PC-9 (cell line): ENCODE results near the gene STOML1. TPM values are rescaled to one million over a fixed set of nuclear protein-coding genes. Genes with fewer than 3 reads are reported as not detected.
A peak's percentile ranks its signal among the peaks of the same experiment; 100 is the strongest.

ENCODE experiments used
- BruUV-seq: library from RNA; stranded (reverse); fragments of 400-500 nt; replicated peaks from 2 replicates; lab custom pipeline; 2021; lab: Mats Ljungman, UMichigan
- CTCF ChIA-PET: fragments of 300-600 bp; sonication (Branson Sonifier 250); formaldehyde crosslinking; loops from one replicate; lab custom pipeline; 2022; ENCODE audit warnings: antibody characterized with exemption; lab: Charles Lee
- POLR2A ChIA-PET: fragments of 300-600 bp; sonication (Branson Sonifier 250); formaldehyde crosslinking; loops from one replicate; lab custom pipeline; 2022; ENCODE audit warnings: antibody characterized with exemption; ENCODE audit not compliant: unreplicated experiment; lab: Charles Lee
- DNase-seq, 2 experiments: peaks; one replicate each; pipeline versions ENCODE4 v3.0.0 to v3.0.0-alpha.2; 2015 to 2022; ENCODE audit warnings: mixed read lengths in 1 of 2
- H2AFZ ChIP-seq: fragments of 200-600 bp; sonication (generic); 2 replicates; pipeline ENCODE4 v1.8.1; 2017; ENCODE audit warnings: antibody characterized with exemption
- H3F3A ChIP-seq: fragments of 200-600 bp; sonication (generic); 2 replicates; pipeline ENCODE4 v1.8.1; 2017; ENCODE audit warnings: antibody characterized with exemption, mild to moderate bottlenecking, low read depth; ENCODE audit not compliant: insufficient read depth
- H3K27ac ChIP-seq: fragments of 200-600 bp; sonication (generic); 2 replicates; pipeline ENCODE4 v1.6.1; 2016; ENCODE audit warnings: mixed run types
- H3K27me3 ChIP-seq: fragments of 200-600 bp; sonication (generic); 2 replicates; pipeline ENCODE4 v1.6.1; 2016; ENCODE audit warnings: low read depth, mixed run types; ENCODE audit not compliant: insufficient read depth
- H3K36me3 ChIP-seq: fragments of 200-600 bp; sonication (generic); 2 replicates; pipeline ENCODE4 v1.6.1; 2016; ENCODE audit warnings: low read depth, mixed run types
- H3K4me1 ChIP-seq: fragments of 200-600 bp; sonication (generic); replicated peaks from 2 replicates; pipeline ENCODE4 v1.6.1; 2016; ENCODE audit warnings: mixed run types; ENCODE audit not compliant: insufficient read depth
- H3K4me2 ChIP-seq: fragments of 200-600 bp; sonication (generic); 2 replicates; pipeline ENCODE4 v1.6.1; 2017; ENCODE audit warnings: mixed run types
- H3K4me3 ChIP-seq: fragments of 200-600 bp; sonication (generic); 2 replicates; pipeline ENCODE4 v1.6.1; 2016; ENCODE audit warnings: mixed run types
- H3K79me2 ChIP-seq: fragments of 200-600 bp; sonication (generic); 2 replicates; pipeline ENCODE4 v1.6.1; 2017; ENCODE audit warnings: low read depth, mixed run types
- H3K9me2 ChIP-seq: fragments of 200-600 bp; sonication (generic); 2 replicates; pipeline ENCODE4 v1.8.1; 2017; ENCODE audit warnings: mild to moderate bottlenecking; ENCODE audit not compliant: insufficient read depth
- H3K9me3 ChIP-seq: fragments of 200-600 bp; sonication (generic); 2 replicates; pipeline ENCODE4 v1.8.1; 2016; ENCODE audit warnings: low read depth; ENCODE audit not compliant: insufficient read depth
- H4K20me1 ChIP-seq: fragments of 200-600 bp; sonication (generic); 2 replicates; pipeline ENCODE4 v1.8.1; 2017; ENCODE audit not compliant: insufficient read depth
- CTCF ChIP-seq: fragments of 200-600 bp; sonication (generic); conservative IDR thresholded peaks from 2 replicates; pipeline ENCODE4 v1.6.1; 2017; ENCODE audit warnings: mixed run types, antibody characterized with exemption, mild to moderate bottlenecking, moderate library complexity
- EZH2 ChIP-seq: fragments of 200-600 bp; sonication (generic); IDR thresholded peaks from 2 replicates; pipeline ENCODE4 v1.8.0; 2017; ENCODE audit warnings: antibody characterized with exemption, low read depth
- intact Hi-C: fragments of 100-400 bp; cut with micrococcal nuclease; formaldehyde crosslinking; loops from one replicate; pipeline ENCODE4 v1.10.0; 2022; ENCODE audit not compliant: unreplicated experiment
- total RNA-seq: library from RNA; stranded (reverse); gene quantifications from 2 replicates; pipeline ENCODE4 v1.2.3, GENCODE V29; 2021

STOML1 gene
- total RNA-seq, 1 experiment from 2014 or later, result 6.1 TPM

GRCh38 chr15:73959012-73959581 is 33.0 kb downstream of the STOML1 start:
- H3K9me2 ChIP-seq, result no peaks in the 10 kb centered on the region
- no peaks in the 10 kb centered on the region for H4K20me1 ChIP-seq
- no peak overlapping the region for H3K4me3 ChIP-seq
- ChIA-PET POLR2A (no interaction called here), CTCF (no interaction called here)
- no peaks in the 10 kb centered on the region for H3K79me2 ChIP-seq
- H3K36me3 ChIP-seq, result no peaks in the 10 kb centered on the region
- peak overlapping the region; percentile 83; the same call in 1 of the 2 replicates for H3K27ac ChIP-seq
- TF ChIP-seq EZH2 (no peak), CTCF (no peak; the same call in 1 of the 2 replicates)
- H3F3A ChIP-seq, result peaks cover 34% of the 10 kb centered on the region; the same call in 1 of the 2 replicates
- BruUV-seq, result no TSS peak
- H3K4me1 ChIP-seq, result peaks cover 49% of the 10 kb centered on the region
- intact Hi-C loops, result loop anchor here (5.0 kb wide), 1 partner anchor 168 kb away; no protein-coding TSS in a partner anchor
- peak in 1 of 2 experiments; percentile 69 for DNase-seq
- peak overlapping the region; percentile 59 for H3K4me2 ChIP-seq
- no peaks in the 10 kb centered on the region for H3K9me3 ChIP-seq
- no peak overlapping the region for H2AFZ ChIP-seq
- no peaks in the 10 kb centered on the region for H3K27me3 ChIP-seq

DNA sequence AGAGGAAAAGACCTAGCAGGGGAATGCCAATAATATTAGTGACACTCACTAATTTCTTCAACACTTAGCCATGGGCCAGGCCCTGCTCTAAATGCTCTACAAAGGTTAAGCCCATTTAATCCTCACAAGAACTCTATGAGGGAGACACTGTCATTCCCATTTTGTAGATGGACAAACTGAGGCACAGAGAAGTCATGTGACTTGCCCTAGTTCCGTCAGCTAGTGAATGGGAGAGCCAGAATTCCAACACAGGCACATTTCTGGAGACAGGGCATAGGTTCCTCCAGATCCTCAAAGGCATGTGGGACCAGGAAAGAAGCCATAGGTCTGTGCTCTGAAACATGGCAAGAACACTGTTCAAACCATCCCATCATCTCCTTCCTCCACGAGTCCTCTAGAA is 34.3 kb downstream of the STOML1 start:
- Histone ChIP-seq H4K20me1 (no peaks in the 10 kb centered on the region), H3K79me2 (no peaks in the 10 kb centered on the region), H3F3A (peaks cover 34% of the 10 kb centered on the region; the same call in 1 of the 2 replicates), H3K4me2 (peak overlapping the region; percentile 59), H3K9me2 (no peaks in the 10 kb centered on the region), H3K4me1 (peaks cover 49% of the 10 kb centered on the region), H3K36me3 (no peaks in the 10 kb centered on the region), H3K27ac (peak overlapping the region; percentile 83), H3K27me3 (no peaks in the 10 kb centered on the region), H3K4me3 (no peak overlapping the region), H2AFZ (no peak overlapping the region), H3K9me3 (no peaks in the 10 kb centered on the region)
- TF ChIP-seq CTCF, result no peak
- no peak for TF ChIP-seq EZH2
- DNase-seq, result no peak
- ChIA-PET POLR2A (no interaction called here), CTCF (no interaction called here)
- BruUV-seq, result no TSS peak
- intact Hi-C loops, result loop anchor here (5.0 kb wide), 1 partner anchor 170 kb away; no protein-coding TSS in a partner anchor

DNA sequence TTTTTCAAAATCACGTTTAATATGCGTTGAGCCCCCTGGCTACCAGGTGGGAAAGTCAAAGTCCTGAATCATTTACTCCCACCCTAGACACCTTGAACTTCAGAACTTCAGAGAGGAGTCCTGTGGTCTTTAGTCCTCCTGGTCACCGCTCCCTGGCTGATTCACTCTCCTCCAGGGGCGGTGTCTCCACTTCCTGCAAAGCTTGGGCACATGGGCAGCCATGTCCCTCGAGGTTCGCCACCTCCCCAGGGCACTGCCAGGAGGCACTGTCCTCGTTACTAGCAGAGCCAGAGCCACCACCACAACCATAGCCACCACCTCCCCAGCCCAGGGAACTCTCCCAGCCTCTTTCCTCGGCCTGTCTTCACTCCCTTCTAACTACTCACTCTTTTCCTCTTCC is 34.8 kb downstream of the STOML1 start:
- ChIA-PET CTCF (interaction anchor here (0.7 to 1.6 kb wide), 2 partner anchors 59 to 96 kb away, joined by 3 read pairs; no protein-coding TSS in a partner anchor), POLR2A (no interaction called here)
- TF ChIP-seq CTCF, result no peak
- TF ChIP-seq EZH2, result no peak
- peak; percentile 46 to 63 for DNase-seq
- Histone ChIP-seq H3K27ac (peak overlapping the region; percentile 83), H3K4me3 (peak overlapping the region; percentile 29; the same call in 1 of the 2 replicates), H3K9me3 (no peaks in the 10 kb centered on the region), H3K27me3 (no peaks in the 10 kb centered on the region), H4K20me1 (no peaks in the 10 kb centered on the region), H3F3A (peaks cover 34% of the 10 kb centered on the region; the same call in 1 of the 2 replicates), H3K36me3 (no peaks in the 10 kb centered on the region), H3K4me2 (peak overlapping the region; percentile 59), H2AFZ (no peak overlapping the region), H3K9me2 (no peaks in the 10 kb centered on the region), H3K4me1 (peaks cover 49% of the 10 kb centered on the region), H3K79me2 (no peaks in the 10 kb centered on the region)
- BruUV-seq, result TSS peak; percentile 60
- intact Hi-C loops, result loop anchor here (5.0 kb wide), 1 partner anchor 170 kb away; no protein-coding TSS in a partner anchor
